Stimulated activated CD8-positive, alpha-beta memory T cell treated with anti-CD3 and anti-CD28 coated beads, Interleukin-7, amount 100 ng/mL, for 24 hours (primary cell): ENCODE data around the gene KIRREL2.
"Not testable (repeated sequence)": the region's sequence is repeated elsewhere in the genome, so short reads cannot be mapped to it uniquely, and the experiment has no call there.

Experiments used
- DNase-seq: peaks from one replicate; pipeline ENCODE4 v3.0.0-alpha.2; 2020; ENCODE audit warnings: low read depth

Gene KIRREL2

GRCh38 chr19:35856546-35857149, at the start of gene KIRREL2:
Gene KIRREL2, plus strand, starts transcription at chr19:35856911. Its CDS starts 209 bp downstream, at chr19:35857120.
- no peak for DNase-seq

DNA sequence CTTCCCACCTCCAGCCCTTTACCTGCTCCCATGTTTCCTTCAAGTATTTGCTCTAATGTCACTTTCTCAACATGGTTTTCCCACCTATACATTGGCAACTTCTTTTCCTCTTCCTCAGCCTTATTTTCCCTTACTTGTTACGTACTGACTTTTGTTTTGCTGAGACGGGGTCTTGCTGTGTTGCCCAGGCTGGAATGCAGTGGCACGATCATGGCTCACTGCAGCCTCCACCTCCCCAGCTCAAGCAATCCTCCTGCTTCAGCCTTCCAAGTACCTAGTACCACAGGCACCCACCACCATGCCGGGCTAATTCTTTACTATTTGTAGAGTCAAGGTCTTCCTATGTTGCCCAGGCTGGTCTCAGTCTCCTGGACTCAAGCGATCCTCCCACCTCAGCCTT, 49.1 kb upstream of the KIRREL2 start:
- DNase-seq = no peak

DNA sequence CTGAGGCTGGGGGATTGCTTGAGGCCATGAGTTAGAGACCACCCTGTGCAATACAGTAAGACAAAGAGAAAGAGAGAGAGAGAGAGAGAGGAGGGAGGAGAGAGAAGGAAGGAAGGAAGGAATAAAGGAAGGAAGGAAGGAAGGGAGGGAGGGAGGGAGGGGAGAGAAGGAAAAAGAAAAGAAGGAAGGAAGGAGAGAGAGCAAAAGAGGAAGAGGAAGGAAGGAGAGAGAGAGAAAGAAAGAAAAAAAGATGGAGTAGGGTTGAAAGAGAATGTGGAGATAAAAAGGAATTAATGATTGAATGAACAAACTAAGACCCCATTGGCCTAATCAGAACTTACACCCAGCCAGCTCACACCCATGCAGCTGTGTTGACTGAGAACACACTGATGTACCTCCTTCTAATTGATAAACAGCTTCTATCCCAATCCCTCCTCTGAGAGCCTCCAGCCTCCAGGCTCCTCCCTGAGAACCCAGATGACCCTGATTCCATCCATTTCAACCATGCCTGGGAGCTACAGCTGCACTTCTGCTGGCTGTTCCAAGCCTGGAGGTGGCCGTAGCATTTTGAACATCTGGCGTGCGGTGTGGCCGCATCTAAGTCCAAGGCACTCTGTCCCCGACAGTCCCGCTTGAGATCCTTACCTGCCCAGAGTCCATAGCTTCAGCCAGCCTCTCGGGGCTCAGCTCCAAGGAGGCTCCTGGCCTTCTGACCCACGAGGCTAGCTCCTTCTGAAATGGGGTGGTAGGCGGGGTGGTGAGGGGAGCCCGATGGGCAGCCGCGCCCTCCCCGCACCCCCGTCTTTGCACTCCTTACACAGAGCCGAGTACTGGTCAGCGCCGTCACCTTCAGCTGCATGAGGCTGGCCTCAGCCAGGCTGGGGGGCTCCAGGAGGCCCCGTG, 45.1 kb upstream of the KIRREL2 start:
- no peak for DNase-seq

GRCh38 chr19:35812220-35813042, 44.3 kb upstream of the KIRREL2 start, which contains the start of gene PRODH2:
Gene PRODH2, minus strand, starts transcription at chr19:35812845. Its CDS starts 40 bp downstream, at chr19:35812805.
- DNase-seq = no peak

DNA sequence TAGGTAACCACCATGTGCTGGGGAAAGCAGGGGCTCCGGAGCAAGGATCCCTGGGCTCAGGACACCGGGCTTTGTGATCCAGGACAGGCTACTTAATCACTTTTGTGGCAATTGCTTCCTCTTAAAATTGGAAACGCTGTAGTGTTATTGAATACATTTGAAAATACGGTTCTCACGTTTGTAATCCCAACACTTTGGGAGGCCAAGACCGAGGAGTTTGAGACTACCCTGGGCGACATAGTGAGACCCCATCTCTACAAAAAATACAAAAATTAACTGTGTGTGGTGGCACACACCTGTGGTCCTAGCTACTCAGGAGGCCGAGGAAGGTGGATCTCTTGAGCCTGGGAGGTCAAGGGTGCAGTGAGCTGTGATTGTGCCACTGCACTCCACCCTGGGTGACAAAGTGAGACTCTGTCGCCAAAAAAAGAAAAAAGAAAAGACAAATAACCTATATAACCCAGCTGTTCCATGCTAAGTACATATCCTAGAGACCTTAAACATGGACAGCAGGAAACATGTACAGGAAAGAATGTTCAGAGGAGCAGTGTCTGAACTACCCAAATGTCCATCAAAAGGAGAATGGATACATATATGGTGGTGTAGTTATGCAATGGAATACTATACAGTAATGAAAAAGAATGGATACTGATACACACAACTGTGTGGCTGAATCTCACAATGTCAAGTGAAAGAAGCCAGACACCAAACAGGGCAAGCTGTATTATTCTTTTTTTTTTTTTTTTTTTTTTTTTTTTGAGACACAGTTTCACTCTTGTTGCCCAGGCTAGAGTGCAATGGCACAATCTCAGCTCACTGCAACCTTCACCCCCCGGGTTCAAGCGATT, 43.4 kb upstream of the KIRREL2 start:
- DNase-seq = no peak

DNA sequence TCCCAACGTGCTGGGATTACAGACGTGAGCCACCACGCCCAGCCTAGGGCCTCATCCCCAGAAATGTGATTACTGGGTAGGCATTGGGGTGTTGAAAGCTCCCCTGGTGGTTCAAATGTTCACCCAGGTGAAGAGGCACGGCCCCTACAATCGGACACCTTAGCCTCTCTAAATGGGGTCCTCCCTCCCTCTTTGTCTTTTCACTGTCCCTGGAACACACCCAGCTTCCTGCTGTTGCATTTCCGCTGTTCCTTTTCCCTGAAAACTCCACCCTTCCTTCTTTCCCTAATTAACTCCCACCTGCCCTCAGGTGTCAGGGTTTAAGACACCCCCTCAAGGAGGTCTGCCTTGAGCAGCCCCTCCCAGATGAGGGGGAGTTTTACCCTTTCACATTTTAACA, 40.4 kb upstream of the KIRREL2 start:
- DNase-seq = no peak

GRCh38 chr19:35816846-35817245, 39.9 kb upstream of the KIRREL2 start:
- no peak for DNase-seq

DNA sequence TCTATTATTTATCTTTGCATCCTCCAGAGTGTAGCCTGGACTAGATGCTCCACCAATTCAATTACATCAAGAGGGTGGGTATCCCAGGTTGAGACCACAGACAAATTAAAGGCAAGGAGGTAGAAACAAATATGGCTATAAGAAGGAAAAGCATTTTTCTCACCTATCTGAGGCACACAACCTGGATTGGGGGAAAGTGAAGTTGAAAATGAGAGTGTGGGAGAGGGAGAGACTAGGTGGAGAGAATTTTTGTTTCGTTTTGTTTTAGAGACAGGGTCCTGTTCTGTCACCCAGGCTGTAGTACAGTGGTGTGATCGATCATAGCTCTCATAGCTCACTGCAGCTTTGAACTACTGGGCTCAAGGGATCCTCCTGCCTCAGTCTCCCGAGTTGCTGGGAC, 38.3 kb upstream of the KIRREL2 start:
- no peak for DNase-seq

GRCh38 chr19:35822579-35822978, 34.1 kb upstream of the KIRREL2 start:
- DNase-seq = no peak

GRCh38 chr19:35824150-35824549, 32.6 kb upstream of the KIRREL2 start:
- no peak for DNase-seq

DNA sequence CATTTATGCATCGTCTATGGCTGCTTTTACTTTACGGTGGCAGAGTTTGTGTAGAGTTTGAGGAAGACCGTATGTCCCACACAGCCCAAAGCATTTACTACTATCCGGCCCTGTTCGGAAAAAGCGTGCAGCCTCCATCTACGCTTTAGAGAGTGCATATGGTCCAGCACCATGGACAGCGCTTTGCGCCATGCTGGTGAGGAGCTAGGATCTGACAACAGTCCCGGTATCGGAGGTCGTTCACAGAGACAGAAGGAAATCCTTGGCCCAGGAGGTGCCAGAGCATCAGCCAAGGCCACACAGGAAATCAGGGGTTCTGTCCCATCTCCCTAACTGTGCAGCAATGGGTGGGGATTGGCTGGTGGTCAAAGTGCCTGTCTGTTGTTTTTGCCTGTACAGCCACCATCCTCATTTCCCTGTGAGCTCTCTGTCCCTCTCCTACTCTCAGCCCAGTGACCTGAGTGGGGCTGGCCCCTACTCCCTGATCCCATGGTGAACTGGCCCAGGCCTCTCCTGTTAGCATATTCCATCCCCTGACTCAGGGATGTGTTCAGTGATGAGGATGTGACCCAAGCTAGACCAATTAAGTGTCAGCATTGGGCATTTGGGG, 27.9 kb upstream of the KIRREL2 start:
- DNase-seq = no peak

DNA sequence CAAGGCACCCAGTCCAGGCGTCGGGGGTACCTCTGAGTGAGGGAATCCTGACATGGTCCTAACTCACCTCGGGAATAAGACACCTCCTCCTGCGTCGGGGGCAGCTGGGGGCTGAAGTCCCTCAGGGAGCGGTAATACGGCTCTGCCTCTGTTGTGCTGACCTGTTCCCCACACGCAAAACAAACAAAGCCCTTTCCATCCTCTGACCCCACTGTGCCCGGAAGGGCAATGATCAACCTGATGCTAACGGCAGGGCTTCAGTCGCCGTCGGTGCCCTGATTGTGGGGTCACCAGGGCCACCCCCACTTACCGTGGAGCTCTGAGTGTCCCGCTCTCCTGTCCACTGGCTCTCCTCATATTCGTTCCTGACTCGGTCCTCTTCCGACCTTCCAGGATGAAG, 25.7 kb upstream of the KIRREL2 start:
- no peak for DNase-seq

- DNase-seq = no peak
Measured at GRCh38 chr19:35832054-35832453, 24.7 kb upstream of the KIRREL2 start.

DNA sequence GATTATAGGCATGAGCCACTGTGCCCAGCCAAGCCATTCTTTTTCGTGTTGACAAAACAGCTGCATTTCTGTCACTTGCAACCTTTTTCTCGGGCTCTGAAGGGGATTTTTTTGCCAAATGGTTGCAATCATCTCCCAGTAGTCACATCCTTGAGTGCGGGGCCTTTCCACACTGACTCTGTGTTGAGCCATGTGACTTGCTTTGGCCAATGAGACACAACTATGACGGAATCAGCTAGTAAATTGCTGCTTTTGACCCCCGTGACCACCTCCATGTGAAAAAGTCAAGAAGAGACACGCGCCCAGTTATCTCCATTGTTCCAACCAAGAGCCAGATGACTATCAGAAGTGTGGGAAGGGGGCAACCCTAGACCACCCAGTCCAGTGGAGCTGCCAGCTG, 22.7 kb upstream of the KIRREL2 start:
- no peak for DNase-seq

- not testable (repeated sequence) for DNase-seq
Measured at GRCh38 chr19:35836096-35836495, 20.6 kb upstream of the KIRREL2 start.

GRCh38 chr19:35841961-35842595, 14.6 kb upstream of the KIRREL2 start:
- DNase-seq = no peak

GRCh38 chr19:35842666-35843272, 13.9 kb upstream of the KIRREL2 start:
- DNase-seq = no peak

DNA sequence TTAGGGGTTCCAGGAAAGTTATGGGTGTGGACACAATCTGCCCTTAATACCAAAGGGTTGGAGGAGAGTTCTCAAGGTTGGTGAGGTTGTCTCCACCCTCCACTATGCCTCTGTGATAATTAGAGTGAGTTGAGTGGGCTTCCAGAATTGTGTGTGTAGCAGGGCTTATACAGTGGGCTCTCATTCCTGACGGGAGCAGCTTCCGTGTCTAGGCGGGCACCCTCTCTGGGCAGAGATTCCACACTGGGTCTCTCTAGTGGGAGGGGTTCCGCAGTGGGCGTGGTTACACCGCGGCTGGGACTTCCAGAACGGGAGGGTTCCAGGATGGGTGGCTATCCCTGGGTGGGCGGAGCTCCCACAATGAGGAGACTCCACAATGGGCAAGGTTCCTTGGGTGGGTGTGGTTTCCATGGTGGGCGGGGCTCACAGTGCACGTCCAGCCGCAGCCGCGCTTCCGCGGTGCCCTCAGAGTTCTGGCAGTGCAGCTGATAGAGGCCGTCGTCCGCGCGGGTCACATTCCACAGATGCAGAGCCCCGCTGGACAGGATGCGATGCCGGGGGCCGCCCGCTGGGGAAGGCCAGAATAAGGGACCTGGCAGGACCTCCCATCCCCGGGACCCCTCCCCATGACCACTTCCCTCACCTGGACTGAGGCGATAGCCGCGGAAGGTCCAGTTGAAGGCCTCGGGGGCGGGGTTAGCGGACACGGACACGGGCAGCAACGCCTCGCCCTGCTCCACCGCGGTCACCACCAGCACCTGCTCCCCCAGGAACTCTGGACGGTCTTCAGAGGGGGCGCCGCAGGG, 12.8 kb upstream of the KIRREL2 start:
- no peak for DNase-seq

DNA sequence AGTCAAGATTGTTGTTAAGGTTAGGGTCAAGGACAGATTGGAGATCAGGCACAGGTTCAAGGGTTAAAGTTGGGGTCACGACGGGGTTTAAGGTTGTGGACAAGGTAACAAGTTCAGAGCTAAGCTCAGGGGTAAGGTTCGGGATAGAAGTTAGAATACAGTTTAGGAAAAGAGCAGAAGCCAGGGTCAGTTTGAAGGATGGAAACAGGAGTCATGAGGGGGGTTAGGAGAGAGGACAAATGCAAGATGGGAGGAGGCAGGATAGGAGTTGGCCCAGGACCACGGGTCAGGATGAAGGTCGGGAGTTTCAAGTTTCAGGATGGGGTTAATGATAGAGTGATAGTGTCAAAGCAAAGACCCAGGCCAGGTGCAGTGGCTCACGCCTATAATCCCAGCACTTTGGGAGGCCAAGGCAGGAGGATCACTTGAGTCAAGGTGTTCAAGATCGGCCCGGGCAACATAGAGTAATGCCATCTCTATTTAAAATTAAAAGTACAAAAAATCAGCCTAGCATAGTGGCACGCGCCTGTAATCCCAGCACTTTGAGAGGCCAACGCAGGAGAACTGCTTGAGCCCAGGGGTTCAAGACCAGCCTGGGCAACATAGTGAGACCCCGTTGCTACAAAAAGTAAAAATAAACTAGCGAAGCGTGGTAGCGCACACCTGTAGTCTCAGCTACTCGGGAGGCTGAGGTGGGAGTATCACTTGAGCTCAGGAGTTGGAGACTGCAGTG, 12.1 kb upstream of the KIRREL2 start:
- no peak for DNase-seq
